GM21717 (cell line): Measurements from ENCODE around the gene ATP5F1D.

Experiments used
- ATAC-seq: cut with Tn5 transposase; IDR thresholded peaks from one replicate; pipeline ENCODE4 v1.9.1; 2021; ENCODE audit warnings: mild to moderate bottlenecking, moderate library complexity; ENCODE audit not compliant: unreplicated experiment

The ATP5F1D gene

GRCh38 chr19:1269065-1269477 lies 27.5 kb downstream of the ATP5F1D start, which contains the start of gene CIRBP:
Gene CIRBP, plus strand, starts transcription at chr19:1269332. Its CDS starts 1,602 bp downstream, at chr19:1270934.
- ATAC-seq: peak; percentile 46

- peak; percentile 23 for ATAC-seq
Observed at GRCh38 chr19:1269478-1270212, 28.1 kb downstream of the ATP5F1D start.

- no peak for ATAC-seq
Observed at GRCh38 chr19:1270213-1270853, 28.8 kb downstream of the ATP5F1D start.

GRCh38 chr19:1270854-1271527 lies 29.4 kb downstream of the ATP5F1D start:
- no peak for ATAC-seq

GRCh38 chr19:1271528-1272422 lies 30.2 kb downstream of the ATP5F1D start:
- no peak for ATAC-seq

GRCh38 chr19:1272423-1273262 lies 31.1 kb downstream of the ATP5F1D start:
- no peak for ATAC-seq

- no peak for ATAC-seq
Observed at GRCh38 chr19:1273263-1274041, 31.9 kb downstream of the ATP5F1D start.

- no peak for ATAC-seq
Observed at GRCh38 chr19:1274081-1274851, 32.7 kb downstream of the ATP5F1D start.

- ATAC-seq: no peak
Observed at GRCh38 chr19:1274852-1275259, 33.3 kb downstream of the ATP5F1D start.

GRCh38 chr19:1275260-1275975 lies 33.9 kb downstream of the ATP5F1D start, which contains the start of gene FAM174C:
Gene FAM174C, plus strand, starts transcription at chr19:1275530. Its CDS starts 20 bp downstream, at chr19:1275550.
- peak; percentile 42 for ATAC-seq

- ATAC-seq: peak; percentile 8
Observed at GRCh38 chr19:1275976-1276627, 34.6 kb downstream of the ATP5F1D start.

GRCh38 chr19:1276628-1277022 lies 35.1 kb downstream of the ATP5F1D start:
- ATAC-seq: no peak

GRCh38 chr19:1277061-1277460 lies 35.5 kb downstream of the ATP5F1D start:
- no peak for ATAC-seq

- no peak for ATAC-seq
Observed at GRCh38 chr19:1278074-1278473, 36.5 kb downstream of the ATP5F1D start.

- ATAC-seq: no peak
Observed at GRCh38 chr19:1278713-1279660, 37.4 kb downstream of the ATP5F1D start.

GRCh38 chr19:1279782-1280341 lies 38.3 kb downstream of the ATP5F1D start:
- no peak for ATAC-seq
